Posterior vena cava (tissue), 2 donors: ENCODE measurements around the gene KRT40. TPM values are rescaled to one million over a fixed set of nuclear protein-coding genes. Genes with fewer than 3 reads are reported as not detected.
"Not testable (repeated sequence)": the region's sequence is repeated elsewhere in the genome, so short reads cannot be mapped to it uniquely, and the experiment has no call there.

Experiments used
- DNase-seq: peaks from one replicate; pipeline ENCODE4 v3.0.0-alpha.2; 2020; ENCODE audit warnings: low spot score
- intact Hi-C, 2 donors: fragments of 100-400 bp; cut with DNase I; formaldehyde crosslinking; loops; one replicate each; pipeline versions ENCODE4 v1.14.1 to v1.14.2; 2022 to 2023
- total RNA-seq, 2 donors: library from RNA; stranded (reverse); fragmentation: NEBNext Ultra II Directional; extraction: Animal tissue kit (Norgen Biotek cat#: 25700); gene quantifications; one replicate each; pipeline ENCODE4 v1.2.1, GENCODE V29; 2021
- donor health status: DM: yes; HTN: yes; CAD: no.
- donor health status: DM: yes; HTN: yes; CAD: no.

Gene KRT40
- total RNA-seq, 2 donors from 2014 or later: not detected

- no peak for DNase-seq
- intact Hi-C loops: no loop called here
Measured at GRCh38 chr17:41001795-41002194, 17.7 kb upstream of the KRT40 start.

- intact Hi-C loops, DNase-seq: not testable (repeated sequence)
Measured at GRCh38 chr17:40999563-40999962, 15.4 kb upstream of the KRT40 start, which contains the start of gene KRTAP3-2. Gene KRTAP3-2 (minus strand): TSS chr17:40999906. CDS start chr17:40999853, 53 bp downstream.

- intact Hi-C loops: no loop called here
- no peak for DNase-seq
Measured at GRCh38 chr17:40997361-40997760, 13.2 kb upstream of the KRT40 start.

GRCh38 chr17:40996829-40997228 is 12.7 kb upstream of the KRT40 start:
- no peak for DNase-seq
- intact Hi-C loops: no loop called here

GRCh38 chr17:40995116-40995515 is 11.0 kb upstream of the KRT40 start:
- intact Hi-C loops: no loop called here
- DNase-seq: no peak

- DNase-seq: no peak
- intact Hi-C loops: no loop called here
Measured at GRCh38 chr17:40993839-40994238, 9.7 kb upstream of the KRT40 start, which contains the start of gene KRTAP3-3. Gene KRTAP3-3 (minus strand): TSS chr17:40994164. CDS start chr17:40994097, 67 bp downstream.

GRCh38 chr17:40993084-40993483 is 9.0 kb upstream of the KRT40 start:
- DNase-seq: no peak
- intact Hi-C loops: no loop called here

- DNase-seq: no peak
- intact Hi-C loops: no loop called here
Measured at GRCh38 chr17:40992666-40993065, 8.5 kb upstream of the KRT40 start.

- no peak for DNase-seq
- intact Hi-C loops: loop anchor here in 1 of 2 donors (10.0 kb wide), 1 partner anchor 338 kb away; no protein-coding TSS in a partner anchor
Measured at GRCh38 chr17:40986920-40987319, 2.8 kb upstream of the KRT40 start.

- no peak for DNase-seq
- intact Hi-C loops: loop anchor here in 1 of 2 donors (5.0 to 10.0 kb wide), 2 partner anchors 344 to 579 kb away; no protein-coding TSS in a partner anchor
Measured at GRCh38 chr17:40981115-40981514, 3.0 kb downstream of the KRT40 start.

GRCh38 chr17:40980596-40980995 is 3.5 kb downstream of the KRT40 start:
- peak; percentile 82 for DNase-seq
- intact Hi-C loops: loop anchor here in 1 of 2 donors (5.0 to 10.0 kb wide), 2 partner anchors 344 to 578 kb away; no protein-coding TSS in a partner anchor

GRCh38 chr17:40980117-40980516 is 4.0 kb downstream of the KRT40 start:
- DNase-seq: no peak
- intact Hi-C loops: loop anchor here in 1 of 2 donors (5.0 to 10.0 kb wide), 2 partner anchors 345 to 578 kb away; no protein-coding TSS in a partner anchor

- DNase-seq: no peak
- intact Hi-C loops: no loop called here
Measured at GRCh38 chr17:40978575-40979151, 5.5 kb downstream of the KRT40 start.

GRCh38 chr17:40975516-40975915 is 8.6 kb downstream of the KRT40 start:
- DNase-seq: no peak
- intact Hi-C loops: no loop called here

- DNase-seq: no peak
- intact Hi-C loops: no loop called here
Measured at GRCh38 chr17:40974366-40974765, 9.8 kb downstream of the KRT40 start.

GRCh38 chr17:40967582-40967981 is 16.5 kb downstream of the KRT40 start:
- intact Hi-C loops: no loop called here
- no peak for DNase-seq

- no peak for DNase-seq
- intact Hi-C loops: no loop called here
Measured at GRCh38 chr17:40966848-40967247, 17.3 kb downstream of the KRT40 start, which contains the start of gene KRT39. Gene KRT39 (minus strand): TSS chr17:40966948. CDS start chr17:40966856, 92 bp downstream.

- intact Hi-C loops: no loop called here
- no peak for DNase-seq
Measured at GRCh38 chr17:40963838-40964237, 20.3 kb downstream of the KRT40 start.

GRCh38 chr17:40962059-40962561 is 22.0 kb downstream of the KRT40 start:
- intact Hi-C loops: no loop called here
- no peak for DNase-seq

GRCh38 chr17:40961591-40961990 is 22.5 kb downstream of the KRT40 start:
- DNase-seq: no peak
- intact Hi-C loops: no loop called here

- no peak for DNase-seq
- intact Hi-C loops: no loop called here
Measured at GRCh38 chr17:40960144-40960543, 24.0 kb downstream of the KRT40 start.
